Hematopoietic multipotent progenitor cell treated with erythropoietin and hydrocortisone succinate and interleukin-3 and kit ligand, for 17 days (in vitro differentiated cells): ENCODE measurements around the gene ASB1.

Experiments used
- DNase-seq: peaks from one replicate; pipeline ENCODE4 v3.0.0-alpha.2; 2015; ENCODE audit warnings: low spot score

ASB1 gene

GRCh38 chr2:238495422-238495821 is 68.7 kb downstream of the ASB1 start:
- no peak for DNase-seq

GRCh38 chr2:238496756-238497609 is 70.3 kb downstream of the ASB1 start:
- DNase-seq, result no peak

GRCh38 chr2:238497610-238498005 is 70.9 kb downstream of the ASB1 start:
- no peak for DNase-seq

- no peak for DNase-seq
Observed at GRCh38 chr2:238498188-238498587, 71.5 kb downstream of the ASB1 start.

GRCh38 chr2:238498691-238499295 is 72.1 kb downstream of the ASB1 start:
- DNase-seq, result no peak

GRCh38 chr2:238499731-238500580 is 73.2 kb downstream of the ASB1 start:
- no peak for DNase-seq

GRCh38 chr2:238501311-238501710 is 74.6 kb downstream of the ASB1 start:
- DNase-seq, result no peak
